Measurements from ENCODE around the gene INHBB. TPM values are rescaled to one million over a fixed set of nuclear protein-coding genes. Genes with fewer than 3 reads are reported as not detected.

Gene INHBB
- total and polyA plus RNA-seq, 2 experiments from 2014 or later: 2.7 to 6.6 TPM

DNA sequence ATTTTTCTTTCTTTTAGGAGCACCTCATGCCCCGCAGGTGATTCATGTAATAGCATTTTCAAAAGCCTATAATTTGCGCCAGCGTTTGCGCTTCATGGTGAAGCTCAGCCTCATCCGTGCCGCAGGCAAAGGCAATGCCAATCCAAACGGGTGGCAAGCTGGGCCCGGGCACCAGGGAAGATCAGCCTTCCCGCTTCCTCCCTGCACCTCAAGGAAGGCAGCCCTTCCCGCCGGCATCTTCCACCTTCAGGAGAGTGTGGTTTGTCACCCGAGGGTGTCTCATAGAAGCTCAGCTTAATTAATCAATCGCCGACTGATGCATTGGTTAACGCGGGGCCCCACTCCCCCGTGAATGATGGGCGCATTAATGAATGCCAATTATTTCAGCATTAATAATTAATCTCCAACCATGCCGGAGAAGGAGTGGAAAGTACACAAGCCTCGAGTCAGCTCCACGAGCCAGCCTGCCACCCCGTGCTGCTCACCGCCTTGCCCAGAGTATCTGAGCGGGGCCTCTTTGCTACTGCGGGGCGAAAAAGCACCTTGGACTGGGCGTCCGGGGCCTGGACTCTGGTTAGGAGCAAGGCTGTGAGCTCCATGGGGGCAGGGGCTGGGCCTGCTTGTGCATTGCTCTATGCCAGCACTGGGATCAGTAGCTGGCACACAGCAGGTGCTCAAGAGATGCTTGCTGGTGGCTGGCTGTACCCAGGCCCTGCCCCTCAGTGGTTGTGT lies 13.0 kb downstream of the INHBB start:
- H2AFZ ChIP-seq: no peak overlapping the region
- H3K9me3 ChIP-seq (ENCODE audit: low read depth): no peaks in the 10 kb centered on the region
- 91% methylated on average over 28 of the region's 28 CpGs for WGBS (ENCODE audit: low lambda C conversion rate, missing lambda C conversion rate)
- H3K9me2 ChIP-seq (replicated peaks; ENCODE audit: insufficient read depth): no peaks in the 10 kb centered on the region
- no peaks in the 10 kb centered on the region for H4K20me1 ChIP-seq (ENCODE audit: insufficient read depth, poor library complexity, severe bottlenecking)
- no peak overlapping the region for H3K4me2 ChIP-seq
- H3K79me2 ChIP-seq: no peaks in the 10 kb centered on the region
- H3K27ac ChIP-seq: no peak overlapping the region
- no peak overlapping the region for H3K4me3 ChIP-seq
- TF ChIP-seq, protein P1, sequence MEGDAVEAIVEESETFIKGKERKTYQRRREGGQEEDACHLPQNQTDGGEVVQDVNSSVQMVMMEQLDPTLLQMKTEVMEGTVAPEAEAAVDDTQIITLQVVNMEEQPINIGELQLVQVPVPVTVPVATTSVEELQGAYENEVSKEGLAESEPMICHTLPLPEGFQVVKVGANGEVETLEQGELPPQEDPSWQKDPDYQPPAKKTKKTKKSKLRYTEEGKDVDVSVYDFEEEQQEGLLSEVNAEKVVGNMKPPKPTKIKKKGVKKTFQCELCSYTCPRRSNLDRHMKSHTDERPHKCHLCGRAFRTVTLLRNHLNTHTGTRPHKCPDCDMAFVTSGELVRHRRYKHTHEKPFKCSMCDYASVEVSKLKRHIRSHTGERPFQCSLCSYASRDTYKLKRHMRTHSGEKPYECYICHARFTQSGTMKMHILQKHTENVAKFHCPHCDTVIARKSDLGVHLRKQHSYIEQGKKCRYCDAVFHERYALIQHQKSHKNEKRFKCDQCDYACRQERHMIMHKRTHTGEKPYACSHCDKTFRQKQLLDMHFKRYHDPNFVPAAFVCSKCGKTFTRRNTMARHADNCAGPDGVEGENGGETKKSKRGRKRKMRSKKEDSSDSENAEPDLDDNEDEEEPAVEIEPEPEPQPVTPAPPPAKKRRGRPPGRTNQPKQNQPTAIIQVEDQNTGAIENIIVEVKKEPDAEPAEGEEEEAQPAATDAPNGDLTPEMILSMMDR (IDR thresholded peaks at IDR 0.05; ENCODE audit: poor library complexity): no peak
- no peak for TF ChIP-seq EZH2 (IDR thresholded peaks at IDR 0.05; ENCODE audit: borderline replicate concordance)
- no peak for TF ChIP-seq EZH2phosphoT487 (IDR thresholded peaks at IDR 0.05; ENCODE audit: low read depth, severe bottlenecking, unreplicated experiment)
- no peaks in the 10 kb centered on the region for H3K36me3 ChIP-seq (replicated peaks; ENCODE audit: insufficient read depth, low read depth)
- no peak for DNase-seq (ENCODE audit: low spot score)
- no peaks in the 10 kb centered on the region for H3K27me3 ChIP-seq
- no peaks in the 10 kb centered on the region for H3K4me1 ChIP-seq (ENCODE audit: insufficient read depth)

DNA sequence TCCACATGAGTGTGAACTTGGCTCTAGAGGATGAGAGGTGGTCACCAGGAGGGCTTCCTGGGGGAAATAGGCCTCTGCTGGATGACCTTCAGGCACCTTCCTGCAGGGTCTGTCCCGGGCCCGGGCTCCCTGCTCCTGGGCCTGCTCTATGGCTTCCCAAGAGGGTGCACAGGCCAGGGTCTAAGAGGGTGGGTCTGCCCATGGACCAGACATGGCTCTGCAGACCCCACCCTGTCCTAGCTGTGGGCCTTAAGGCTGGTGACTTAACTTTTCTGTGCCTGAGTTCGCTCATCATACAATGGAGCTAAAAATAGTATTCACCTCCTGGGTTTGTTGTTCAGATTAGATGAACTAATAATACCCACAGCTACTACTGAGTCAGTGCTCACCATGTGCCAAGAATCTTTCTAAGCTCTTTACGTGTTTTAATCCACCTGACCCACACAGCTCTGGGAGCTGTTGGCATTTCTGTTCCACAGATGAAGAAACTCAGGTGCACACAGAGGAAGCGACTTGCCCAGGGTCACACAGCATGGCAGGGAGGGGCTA lies 14.4 kb downstream of the INHBB start:
- H3K79me2 ChIP-seq: no peaks in the 10 kb centered on the region
- no peak overlapping the region for H3K4me2 ChIP-seq
- DNase-seq (ENCODE audit: low spot score): no peak
- no peaks in the 10 kb centered on the region for H4K20me1 ChIP-seq (ENCODE audit: insufficient read depth, poor library complexity, severe bottlenecking)
- H3K36me3 ChIP-seq (replicated peaks; ENCODE audit: insufficient read depth, low read depth): no peaks in the 10 kb centered on the region
- H3K9me2 ChIP-seq (replicated peaks; ENCODE audit: insufficient read depth): no peaks in the 10 kb centered on the region
- no peak overlapping the region for H2AFZ ChIP-seq
- no peaks in the 10 kb centered on the region for H3K9me3 ChIP-seq (ENCODE audit: low read depth)
- no peak overlapping the region for H3K4me3 ChIP-seq
- WGBS (ENCODE audit: low lambda C conversion rate, missing lambda C conversion rate): 90% methylated on average over 5 of the region's 5 CpGs
- no peak overlapping the region for H3K27ac ChIP-seq
- H3K27me3 ChIP-seq: no peaks in the 10 kb centered on the region
- TF ChIP-seq, protein P1 (IDR thresholded peaks at IDR 0.05; ENCODE audit: poor library complexity): no peak
- TF ChIP-seq EZH2phosphoT487 (IDR thresholded peaks at IDR 0.05; ENCODE audit: low read depth, severe bottlenecking, unreplicated experiment): no peak
- TF ChIP-seq EZH2 (IDR thresholded peaks at IDR 0.05; ENCODE audit: borderline replicate concordance): no peak
- no peaks in the 10 kb centered on the region for H3K4me1 ChIP-seq (ENCODE audit: insufficient read depth)

DNA sequence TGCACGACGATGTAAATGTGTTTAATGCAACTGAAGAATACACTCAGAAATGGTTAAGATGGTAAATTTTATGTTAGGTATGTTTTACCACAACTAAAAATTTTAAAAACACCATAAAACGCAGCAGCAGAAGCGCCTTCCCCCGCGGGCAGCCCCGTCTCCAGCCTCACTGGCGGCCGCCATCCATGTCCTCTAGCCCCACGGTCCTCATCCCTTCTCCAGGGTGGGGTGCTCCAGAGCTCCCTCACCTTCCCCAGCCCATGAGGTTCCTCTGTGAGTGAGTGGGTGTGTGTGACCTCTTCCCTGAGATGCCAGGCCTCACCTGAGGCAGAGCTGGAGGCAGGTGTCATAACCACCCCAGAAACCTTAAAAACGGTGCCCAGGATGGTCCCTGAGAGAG lies 17.0 kb downstream of the INHBB start:
- no peaks in the 10 kb centered on the region for H3K4me1 ChIP-seq (ENCODE audit: insufficient read depth)
- no peaks in the 10 kb centered on the region for H3K36me3 ChIP-seq (replicated peaks; ENCODE audit: insufficient read depth, low read depth)
- no peaks in the 10 kb centered on the region for H3K27me3 ChIP-seq
- H3K4me2 ChIP-seq: no peak overlapping the region
- no peaks in the 10 kb centered on the region for H3K9me2 ChIP-seq (replicated peaks; ENCODE audit: insufficient read depth)
- H3K9me3 ChIP-seq (ENCODE audit: low read depth): no peaks in the 10 kb centered on the region
- DNase-seq (ENCODE audit: low spot score): no peak
- no peaks in the 10 kb centered on the region for H3K79me2 ChIP-seq
- 94% methylated on average over 11 of the region's 11 CpGs for WGBS (ENCODE audit: low lambda C conversion rate, missing lambda C conversion rate)
- H4K20me1 ChIP-seq (ENCODE audit: insufficient read depth, poor library complexity, severe bottlenecking): no peaks in the 10 kb centered on the region
- H2AFZ ChIP-seq: no peak overlapping the region
- no peak for TF ChIP-seq EZH2 (IDR thresholded peaks at IDR 0.05; ENCODE audit: borderline replicate concordance)
- TF ChIP-seq EZH2phosphoT487 (IDR thresholded peaks at IDR 0.05; ENCODE audit: low read depth, severe bottlenecking, unreplicated experiment): no peak
- TF ChIP-seq, protein P1 (IDR thresholded peaks at IDR 0.05; ENCODE audit: poor library complexity): no peak
- no peak overlapping the region for H3K27ac ChIP-seq
- no peak overlapping the region for H3K4me3 ChIP-seq

Measured in hepatocyte (in vitro differentiated cells).